ENCODE measurements around the gene EFCAB7. TPM values are rescaled to one million over a fixed set of nuclear protein-coding genes. Genes with fewer than 3 reads are reported as not detected.

Gene EFCAB7
- total and polyA plus RNA-seq, 2 experiments from 2014 or later = 4.2 to 4.9 TPM

GRCh38 chr1:63619558-63619957 lies 96.2 kb downstream of the EFCAB7 start:
- Mint-ChIP-seq H3K36me3 (ENCODE audit: low read depth) (no peaks in the 10 kb centered on the region), H3K27ac (no peak overlapping the region), H3K9me3 (no peaks in the 10 kb centered on the region), H3K27me3 (ENCODE audit: insufficient read depth, low read depth, poor library complexity) (peaks cover 2% of the 10 kb centered on the region), H3K4me3 (no peak overlapping the region), H3K4me1 (peaks cover 28% of the 10 kb centered on the region)
- H3K9me2 ChIP-seq (ENCODE audit: insufficient read depth) = peaks cover 4% of the 10 kb centered on the region; the same call in 1 of the 2 replicates
- ATAC-seq = no peak
- no peak for DNase-seq (ENCODE audit: low spot score)
- H3K27me3 ChIP-seq (ENCODE audit: insufficient read depth) = no peaks in the 10 kb centered on the region
- H3K4me1 ChIP-seq (ENCODE audit: insufficient read depth) = peaks cover 10% of the 10 kb centered on the region
- H3K4me2 ChIP-seq = no peak overlapping the region
- no peaks in the 10 kb centered on the region for H3K79me2 ChIP-seq (replicated peaks; ENCODE audit: insufficient read depth)
- H3F3A ChIP-seq (replicated peaks; ENCODE audit: low read depth) = no peaks in the 10 kb centered on the region
- no peak overlapping the region for H3K4me3 ChIP-seq
- no peaks in the 10 kb centered on the region for H3K36me3 ChIP-seq (ENCODE audit: insufficient read depth)
- TF ChIP-seq ZNF462 (CRISPR knock-in tag; IDR thresholded peaks at IDR 0.05) = no peak
- TF ChIP-seq EZH2 (IDR thresholded peaks at IDR 0.05; ENCODE audit: low read depth, unreplicated experiment) = no peak
- no peak for TF ChIP-seq EZH2phosphoT487 (IDR thresholded peaks at IDR 0.05; ENCODE audit: unreplicated experiment)
- TF ChIP-seq NANOG (IDR thresholded peaks at IDR 0.05; ENCODE audit: borderline replicate concordance) = no peak
- TF ChIP-seq ZNF114 (CRISPR knock-in tag; IDR thresholded peaks at IDR 0.05) = no peak
- no peak for TF ChIP-seq CTCF (conservative IDR thresholded peaks at IDR 0.05; ENCODE audit: low read depth in 2 of 2)
- TF ChIP-seq CREB1 (CRISPR knock-in tag; IDR thresholded peaks at IDR 0.05; ENCODE audit: low read depth) = no peak
- TF ChIP-seq ETS1 (IDR thresholded peaks at IDR 0.05) = no peak
- TF ChIP-seq JUNB (IDR thresholded peaks at IDR 0.05; ENCODE audit: unreplicated experiment) = no peak
- TF ChIP-seq POLR2AphosphoS5 (IDR thresholded peaks at IDR 0.05; ENCODE audit: low read depth) = no peak
- TF ChIP-seq ZNF331 (CRISPR knock-in tag; IDR thresholded peaks at IDR 0.05; ENCODE audit: low read depth) = no peak
- TF ChIP-seq REST (IDR thresholded peaks at IDR 0.05; ENCODE audit: unreplicated experiment) = no peak
- TF ChIP-seq STAT1 (IDR thresholded peaks at IDR 0.05; ENCODE audit: unreplicated experiment) = no peak
- H2AFZ ChIP-seq = no peak overlapping the region
- no peak overlapping the region for H3K27ac ChIP-seq (ENCODE audit: low read depth)
- H4K20me1 ChIP-seq (replicated peaks; ENCODE audit: insufficient read depth) = 0 out of 2 replicates have a peak, but pooled peaks cover 3% of the 10 kb centered on the region

Measured in GM23338 (cell line).